CD4-positive, alpha-beta T cell treated with Interleukin-10 for 1 hour (primary cell): ENCODE results near the gene SAP30L.

Experiments
- DNase-seq: peaks from one replicate; pipeline ENCODE4 v3.0.0-alpha.2; 2020

Gene SAP30L, protein sequence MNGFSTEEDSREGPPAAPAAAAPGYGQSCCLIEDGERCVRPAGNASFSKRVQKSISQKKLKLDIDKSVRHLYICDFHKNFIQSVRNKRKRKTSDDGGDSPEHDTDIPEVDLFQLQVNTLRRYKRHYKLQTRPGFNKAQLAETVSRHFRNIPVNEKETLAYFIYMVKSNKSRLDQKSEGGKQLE

DNA sequence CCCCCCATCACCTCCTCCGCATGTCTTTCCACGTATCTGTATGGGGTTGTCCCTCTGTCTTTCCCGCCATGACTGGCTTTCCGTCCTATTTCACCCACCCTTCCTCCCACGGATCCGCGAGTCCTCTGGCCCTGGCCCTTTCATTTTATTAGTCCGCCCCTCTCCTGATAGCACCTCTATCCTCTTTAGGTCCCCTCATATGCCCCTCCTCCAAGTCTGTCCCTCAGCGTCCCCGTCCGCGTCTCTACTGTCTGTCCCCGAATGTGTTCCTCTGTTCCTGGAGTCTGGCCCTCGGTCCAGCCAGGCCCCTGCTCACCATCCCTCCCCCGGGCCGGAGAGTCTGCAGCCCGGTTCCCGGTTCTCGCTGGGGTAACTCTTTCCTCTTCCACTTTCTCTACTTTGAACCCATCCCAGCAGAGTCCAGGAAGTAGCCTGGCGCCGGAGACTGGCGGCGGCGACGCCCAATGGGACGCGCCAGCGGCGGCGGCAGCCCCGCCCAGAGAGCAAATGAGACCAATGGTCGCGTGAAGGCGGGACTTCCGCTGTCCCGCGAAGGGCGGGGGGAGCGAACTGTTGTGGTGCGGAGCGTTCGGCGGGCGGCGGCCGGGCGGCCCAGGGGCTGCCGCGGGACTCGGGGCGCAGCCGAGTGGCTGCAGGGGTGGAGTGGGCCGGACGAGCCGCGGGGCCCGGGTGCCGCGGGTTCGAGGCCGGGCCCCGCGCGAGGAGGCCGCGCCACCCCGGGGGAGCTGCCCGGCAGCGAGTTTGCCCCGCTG is at the start of gene SAP30L:
SAP30L (plus strand) TSS at position 576 of the 773 bp plus-strand sequence. CDS start 608 bp downstream, outside the sequence.
- DNase-seq: peak; percentile 96

DNA sequence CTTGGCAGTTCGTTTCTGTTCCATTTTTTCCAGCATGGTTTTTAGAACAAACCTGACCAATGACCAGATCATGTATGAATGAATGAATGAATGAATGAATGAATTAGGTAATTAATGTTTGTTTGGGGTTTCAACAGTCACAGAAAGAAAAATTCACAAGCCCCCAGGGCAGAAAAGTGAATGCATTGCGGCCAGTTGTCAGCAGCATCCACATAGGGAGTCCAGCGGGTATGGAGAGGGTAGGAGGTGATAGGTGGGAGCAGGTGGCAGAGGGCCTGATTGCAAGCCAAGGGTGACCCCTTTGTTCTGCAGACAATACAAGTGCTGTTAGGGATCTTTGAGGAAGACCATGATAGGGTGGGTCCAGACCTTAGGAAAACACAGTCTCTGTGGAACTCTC is 49.7 kb upstream of the SAP30L start:
- DNase-seq: no peak

DNA sequence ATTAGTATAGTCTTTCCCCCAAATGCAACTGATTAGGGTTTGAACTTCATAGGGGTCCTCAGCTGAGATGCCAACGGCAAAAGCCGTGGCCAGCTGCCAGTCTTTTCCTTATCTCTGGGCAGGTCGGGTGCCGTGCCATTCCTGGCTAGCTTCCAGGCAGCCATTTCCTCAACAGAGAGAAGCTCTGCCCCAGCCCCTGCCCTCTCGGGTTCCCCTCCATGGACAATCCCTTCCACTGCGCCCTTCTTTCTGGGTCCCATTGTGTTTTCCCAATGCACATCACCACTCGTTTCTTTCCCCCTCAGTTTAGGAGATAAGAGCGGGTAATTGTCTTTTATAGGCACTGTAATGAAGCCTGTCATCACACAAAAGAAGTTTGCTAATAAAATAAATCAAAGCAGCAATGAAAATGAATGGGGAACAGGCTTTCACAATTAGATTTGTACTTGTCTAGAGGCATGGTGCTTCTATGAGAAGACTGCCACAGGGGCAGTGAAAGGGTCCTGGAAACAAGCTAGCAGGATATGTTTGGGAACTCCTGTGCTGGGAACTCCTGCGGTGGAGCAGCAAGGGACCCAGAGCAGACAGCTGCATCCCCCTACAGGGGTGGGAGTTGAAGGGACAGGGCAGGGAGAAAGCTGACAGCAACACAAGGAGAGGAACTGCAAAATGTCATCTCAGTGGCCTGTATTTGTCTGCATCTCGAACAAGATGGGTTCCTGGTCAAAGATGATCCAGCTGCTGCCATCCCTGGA is 48.0 kb upstream of the SAP30L start:
- DNase-seq: no peak

DNA sequence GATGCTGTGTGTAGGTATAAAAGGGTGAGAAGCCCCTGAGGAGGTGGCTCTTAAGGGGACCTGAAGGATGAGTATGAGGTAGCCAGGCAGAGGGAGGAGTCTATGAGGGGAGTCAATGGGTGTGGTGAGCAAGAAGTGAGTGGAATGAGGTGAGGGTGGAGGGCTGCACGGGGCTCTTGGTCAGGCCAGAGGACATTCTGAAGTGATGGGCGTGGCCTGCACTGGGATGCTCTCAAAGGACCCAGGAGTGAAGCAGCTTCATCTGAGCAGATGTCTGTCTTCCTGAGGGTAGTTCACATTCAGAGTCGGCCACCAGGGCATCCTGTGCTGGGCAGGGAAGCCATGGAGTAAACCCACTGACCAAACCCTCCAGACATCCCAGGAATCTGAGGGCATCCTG is 45.1 kb upstream of the SAP30L start:
- DNase-seq: no peak

DNA sequence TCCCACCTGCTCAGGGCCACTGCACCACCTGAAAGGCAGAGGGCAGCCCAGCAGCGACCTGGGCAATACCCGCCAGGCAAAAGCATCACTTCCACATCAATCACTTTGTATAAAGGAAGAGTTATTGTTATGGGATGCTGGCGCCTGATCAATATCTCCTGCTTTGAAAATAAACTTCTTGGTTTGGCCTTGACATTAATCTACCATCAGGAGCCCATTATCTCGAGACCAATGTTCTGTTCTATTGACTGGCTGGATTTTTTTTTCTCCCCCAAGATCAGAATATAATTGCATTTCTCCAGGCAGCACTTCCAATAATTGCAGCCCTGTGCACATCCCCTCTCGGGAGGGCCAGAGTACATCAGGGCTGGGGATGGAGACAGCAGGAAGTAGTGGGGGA is 44.4 kb upstream of the SAP30L start:
- no peak for DNase-seq

DNA sequence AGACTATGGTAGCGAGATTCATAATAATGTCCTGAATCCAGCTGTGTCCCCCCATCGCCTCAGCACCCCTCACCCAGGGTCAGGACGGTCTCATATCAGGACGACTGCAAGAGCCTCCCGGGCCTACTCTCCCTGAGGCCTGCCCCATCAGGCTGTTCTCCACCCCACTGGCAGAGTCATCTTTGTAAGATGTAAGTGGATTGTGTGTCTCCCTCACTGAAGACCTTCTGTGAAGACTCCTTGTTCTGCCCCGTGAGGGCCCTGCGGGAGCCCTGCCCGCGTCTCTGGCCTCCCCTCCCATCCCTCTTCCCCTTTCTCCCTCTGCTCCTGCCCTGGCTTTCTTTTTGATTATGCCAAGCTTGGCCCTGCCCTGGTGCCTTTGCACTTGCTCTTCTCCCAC is 43.9 kb upstream of the SAP30L start:
- DNase-seq: no peak

DNA sequence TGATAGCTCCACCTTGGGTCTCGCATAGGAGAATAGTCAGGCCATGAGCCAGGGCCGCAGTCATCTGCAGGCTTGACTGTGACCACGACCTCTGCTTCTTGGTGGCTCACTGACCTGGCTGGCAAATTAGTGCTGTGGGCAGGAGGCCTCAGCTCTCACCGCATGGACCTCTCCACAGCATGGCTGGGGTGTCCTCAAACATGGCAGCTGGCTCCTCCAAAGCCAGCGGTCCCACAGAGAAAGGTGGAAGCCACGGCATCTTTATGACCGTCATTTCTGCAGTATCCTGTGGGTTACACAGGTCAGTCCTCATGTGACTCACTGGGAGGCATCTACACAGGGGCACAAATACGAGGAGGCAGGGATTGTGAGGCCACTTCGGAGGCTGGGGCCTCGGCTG is 43.2 kb upstream of the SAP30L start:
- no peak for DNase-seq

DNA sequence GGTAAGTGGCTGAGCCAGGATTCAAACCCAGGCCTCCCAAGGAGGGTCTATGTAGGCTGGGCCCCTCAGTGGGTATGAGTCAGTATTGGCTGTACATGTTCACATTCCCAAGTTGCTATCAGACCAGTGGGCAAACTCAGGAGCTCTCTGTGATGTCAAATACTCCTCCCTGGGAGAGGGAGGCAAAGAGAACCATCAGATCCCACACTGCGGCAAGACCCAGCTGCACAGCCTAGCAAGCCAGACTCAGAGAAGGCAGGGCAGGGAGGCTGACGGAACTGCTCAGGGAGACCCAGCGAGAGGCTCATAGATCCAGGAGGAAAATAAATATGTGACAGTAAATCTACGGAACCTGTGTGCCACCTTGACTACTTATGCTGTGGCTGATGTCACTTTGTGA is 42.6 kb upstream of the SAP30L start:
- DNase-seq: no peak

DNA sequence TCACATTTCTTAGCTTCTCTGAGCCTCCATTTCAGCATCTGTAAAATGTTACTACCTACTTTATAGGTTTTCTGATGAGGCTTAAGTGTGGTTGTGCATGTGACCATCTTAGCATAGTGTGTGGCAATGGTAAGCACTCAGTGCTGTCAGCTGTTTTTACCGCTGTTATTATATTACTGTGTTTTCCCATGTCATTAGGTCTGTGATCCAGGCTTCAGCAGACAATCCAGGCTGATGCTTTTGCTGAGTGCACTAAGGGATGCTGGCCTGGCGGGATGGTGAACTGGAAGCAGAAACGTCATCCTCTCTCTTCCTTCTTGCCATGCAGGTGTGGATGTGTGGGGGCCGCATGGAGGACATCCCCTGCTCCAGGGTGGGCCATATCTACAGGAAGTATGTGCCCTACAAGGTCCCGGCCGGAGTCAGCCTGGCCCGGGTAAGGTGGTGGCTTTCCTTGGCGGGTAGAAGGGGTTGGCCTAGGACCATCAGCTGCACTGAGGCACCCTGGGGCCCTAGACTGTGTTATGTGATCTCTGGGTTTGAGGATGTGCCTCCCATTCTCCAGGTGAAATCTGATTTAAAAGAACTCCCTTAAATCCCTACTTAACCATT is 41.9 kb upstream of the SAP30L start:
- no peak for DNase-seq

DNA sequence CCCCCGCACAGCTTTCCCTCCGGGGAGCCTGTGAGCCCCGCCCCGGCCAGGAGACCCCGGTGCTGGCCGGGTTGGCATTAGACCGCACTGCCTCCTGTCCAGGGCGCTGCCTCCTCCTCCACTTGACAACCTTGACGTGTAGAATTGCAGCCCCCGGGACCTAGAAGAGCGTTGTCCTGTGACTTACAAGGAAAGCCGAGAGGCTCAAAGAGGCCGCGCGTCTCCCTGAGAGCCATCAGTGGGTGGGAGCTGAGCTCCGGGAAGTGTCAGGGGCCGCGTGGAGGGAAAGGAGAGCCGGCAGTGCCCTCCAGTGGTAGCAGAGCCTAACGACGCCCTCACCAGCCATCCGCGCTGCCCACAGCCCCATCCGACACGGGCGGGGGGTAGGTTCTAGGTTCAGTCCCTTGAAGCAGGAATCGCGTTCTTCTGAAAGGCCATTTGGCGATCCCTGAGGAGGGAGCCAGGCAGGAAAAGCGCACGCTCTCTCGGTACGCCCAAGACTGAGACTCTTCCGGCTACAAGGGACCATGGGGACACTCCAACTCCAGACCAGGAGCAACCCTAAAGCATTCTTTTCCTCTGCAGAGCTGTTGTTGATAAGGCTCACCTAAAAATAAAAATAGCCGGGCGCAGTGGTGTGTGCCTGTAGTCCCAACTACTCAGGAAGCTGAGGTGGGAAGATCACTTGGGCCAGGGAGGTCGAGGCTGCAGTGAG is 40.6 kb upstream of the SAP30L start:
- DNase-seq: peak; percentile 66

DNA sequence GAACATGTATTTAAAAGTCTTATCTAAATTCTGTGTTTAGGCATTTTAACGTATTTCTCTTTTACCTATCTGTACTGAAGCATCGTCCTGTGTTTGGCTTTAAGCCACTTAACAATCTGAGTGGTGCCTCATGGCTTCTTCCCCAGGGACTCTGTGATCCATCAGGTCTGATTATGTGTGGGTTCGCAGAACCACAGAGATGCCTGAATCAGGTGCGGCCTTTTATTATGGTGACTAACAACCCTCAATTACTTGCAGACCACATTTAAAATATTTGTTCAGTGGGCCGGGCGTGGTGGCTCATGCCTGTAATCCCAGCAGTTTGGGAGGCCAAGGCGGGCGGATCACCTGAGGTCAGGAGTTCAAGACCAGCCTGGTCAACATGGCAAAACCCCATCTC is 39.6 kb upstream of the SAP30L start:
- no peak for DNase-seq

DNA sequence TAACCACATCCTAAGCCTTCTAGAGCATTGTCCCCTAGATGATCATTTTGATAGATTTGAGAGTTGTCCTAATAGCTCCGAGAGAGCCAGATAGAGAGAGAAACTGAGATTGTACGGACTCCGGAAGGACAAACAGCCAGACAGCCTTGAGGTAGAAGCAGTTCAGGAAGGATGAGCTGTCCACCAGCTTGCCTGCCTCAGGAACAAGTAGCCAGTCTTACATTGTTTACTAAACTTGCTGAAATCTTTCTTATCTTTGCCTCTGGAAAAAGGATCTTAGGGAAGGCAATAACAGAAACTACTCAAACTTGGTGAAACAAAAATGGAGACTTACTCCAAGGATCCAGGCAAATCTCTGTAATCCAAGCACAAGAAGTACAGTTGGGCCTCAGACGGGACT is 39.0 kb upstream of the SAP30L start:
- DNase-seq: no peak

DNA sequence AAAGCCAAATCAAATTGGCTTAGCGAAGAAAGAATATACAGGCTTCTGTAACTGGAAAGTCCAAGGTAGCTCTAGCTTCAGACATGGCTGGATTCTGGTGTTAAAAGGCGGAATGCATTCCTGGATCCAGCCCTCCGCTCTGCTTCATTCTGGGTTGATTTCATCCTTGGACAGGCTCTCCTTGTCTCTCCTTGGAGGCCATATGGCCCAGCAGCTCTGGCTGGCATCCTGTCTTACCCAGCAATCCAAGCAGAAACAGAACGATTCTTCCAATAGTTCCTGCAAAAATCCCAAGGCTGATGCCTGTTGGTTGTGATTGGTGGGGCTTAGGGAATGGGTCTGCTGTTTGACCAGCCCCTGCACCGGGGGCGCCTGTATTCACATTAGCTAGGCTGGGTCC is 37.0 kb upstream of the SAP30L start:
- DNase-seq: no peak

DNA sequence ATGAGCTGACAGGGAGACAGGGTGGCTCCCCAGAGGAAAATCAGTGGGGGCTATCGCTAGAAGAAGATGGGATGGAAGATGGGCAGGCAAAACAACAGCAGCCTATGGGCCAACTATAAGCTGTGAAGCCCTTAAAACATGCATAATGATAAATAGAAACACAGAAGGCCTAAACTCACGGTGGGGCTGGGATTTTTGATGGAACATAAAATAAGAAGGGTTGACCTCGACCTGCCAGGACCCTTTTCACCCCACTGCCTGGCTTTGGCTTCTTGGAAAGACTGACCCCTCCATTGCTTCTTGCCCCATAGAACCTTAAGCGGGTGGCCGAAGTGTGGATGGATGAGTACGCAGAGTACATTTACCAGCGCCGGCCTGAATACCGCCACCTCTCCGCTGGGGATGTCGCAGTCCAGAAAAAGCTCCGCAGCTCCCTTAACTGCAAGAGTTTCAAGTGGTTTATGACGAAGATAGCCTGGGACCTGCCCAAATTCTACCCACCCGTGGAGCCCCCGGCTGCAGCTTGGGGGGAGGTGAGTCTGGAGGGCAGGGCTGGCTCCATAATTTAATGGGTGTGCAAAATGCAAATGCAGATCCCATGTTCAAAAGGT is 36.5 kb upstream of the SAP30L start:
- no peak for DNase-seq

DNA sequence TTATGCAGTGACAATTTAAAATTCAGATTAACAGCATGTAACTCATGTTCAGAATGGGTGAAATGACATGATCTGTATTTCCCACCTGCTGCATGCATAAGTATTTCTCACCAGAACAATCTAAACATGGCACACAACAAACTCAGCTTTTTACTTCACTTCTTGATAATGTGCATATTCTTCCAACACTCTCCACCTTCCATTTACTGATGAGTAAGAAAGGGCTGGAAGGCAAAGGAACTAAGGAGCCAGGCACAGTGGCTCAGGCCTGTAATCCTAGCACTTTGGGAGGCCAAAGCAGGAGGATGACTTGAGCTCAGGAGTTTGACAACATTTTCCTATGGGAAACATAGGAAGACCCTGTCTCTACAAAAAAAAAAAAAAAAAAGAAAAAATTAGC is 35.8 kb upstream of the SAP30L start:
- no peak for DNase-seq

DNA sequence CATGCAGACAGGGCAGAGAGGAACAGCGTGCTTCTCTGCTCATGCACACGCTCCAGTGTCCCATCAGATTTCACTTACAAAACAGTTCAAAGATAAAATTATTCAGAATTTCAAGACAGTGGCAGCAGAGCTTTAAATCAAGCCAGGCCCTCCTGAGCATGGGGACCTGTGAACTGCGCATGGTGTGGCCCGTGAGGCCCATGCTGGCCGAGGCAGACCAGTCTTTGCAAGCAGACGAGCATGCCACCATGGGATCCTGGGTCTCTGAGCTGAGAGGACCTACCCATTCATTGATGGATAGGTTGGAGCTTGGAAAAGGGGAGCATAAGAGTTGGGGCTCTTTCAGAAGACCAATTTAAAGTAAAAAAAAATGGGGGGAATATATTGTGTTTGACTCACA is 35.0 kb upstream of the SAP30L start:
- no peak for DNase-seq

DNA sequence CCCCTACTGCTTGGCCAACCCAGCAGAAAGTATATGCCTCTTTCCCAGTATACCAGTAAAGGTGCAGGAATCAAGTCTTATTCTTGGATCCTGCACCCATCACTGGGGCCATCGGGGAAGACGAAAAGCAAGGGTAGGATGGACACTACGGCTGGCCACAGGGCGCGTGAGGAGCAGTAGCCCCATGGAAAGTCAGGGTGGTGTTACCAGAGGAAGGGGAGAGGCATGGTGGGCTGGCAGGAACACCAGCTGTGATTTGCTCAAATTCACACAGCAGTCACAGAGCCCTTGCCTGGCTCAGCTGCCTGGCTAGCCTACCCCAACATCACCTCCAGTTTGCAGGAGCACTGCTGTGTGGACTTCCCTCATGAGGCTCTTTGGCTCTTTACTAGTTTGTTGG is 34.5 kb upstream of the SAP30L start:
- DNase-seq: no peak

DNA sequence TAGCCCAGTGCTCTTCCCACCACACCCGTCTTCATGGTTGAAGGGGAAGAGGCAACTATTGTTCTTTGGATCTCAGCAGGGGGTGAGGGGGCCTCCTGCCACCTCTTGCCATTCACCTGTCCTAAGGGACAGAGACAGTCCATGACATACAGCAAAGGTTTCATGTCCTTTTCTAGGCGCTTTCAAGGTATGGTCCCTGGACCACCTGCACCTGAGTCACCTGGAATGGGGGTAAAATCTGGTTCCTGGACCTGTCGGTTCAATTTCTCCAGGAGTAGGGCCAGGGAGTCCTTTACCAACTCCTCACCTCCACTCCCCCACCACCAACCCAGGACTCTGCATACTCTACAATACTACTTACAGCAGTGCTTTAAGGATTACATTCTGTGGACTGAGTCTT is 33.5 kb upstream of the SAP30L start:
- DNase-seq: no peak

DNA sequence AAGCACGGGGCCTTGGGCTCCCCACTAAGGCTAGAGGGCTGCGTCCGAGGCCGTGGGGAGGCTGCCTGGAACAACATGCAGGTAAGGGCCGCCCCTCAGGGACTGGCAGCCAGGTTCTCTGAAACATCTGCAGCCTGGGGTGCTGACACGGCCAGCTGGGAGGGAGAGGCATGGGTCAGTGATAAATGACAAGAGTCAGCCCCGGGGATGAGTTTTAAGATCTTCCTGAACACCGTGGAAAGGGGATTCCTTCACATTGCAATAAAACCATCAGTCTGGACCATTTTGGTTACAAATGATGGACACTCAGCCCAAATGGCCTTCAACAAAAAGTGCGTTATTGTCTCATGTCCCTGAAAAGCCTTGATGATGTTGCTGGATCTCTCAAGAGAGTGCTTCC is 32.9 kb upstream of the SAP30L start:
- DNase-seq: no peak

DNA sequence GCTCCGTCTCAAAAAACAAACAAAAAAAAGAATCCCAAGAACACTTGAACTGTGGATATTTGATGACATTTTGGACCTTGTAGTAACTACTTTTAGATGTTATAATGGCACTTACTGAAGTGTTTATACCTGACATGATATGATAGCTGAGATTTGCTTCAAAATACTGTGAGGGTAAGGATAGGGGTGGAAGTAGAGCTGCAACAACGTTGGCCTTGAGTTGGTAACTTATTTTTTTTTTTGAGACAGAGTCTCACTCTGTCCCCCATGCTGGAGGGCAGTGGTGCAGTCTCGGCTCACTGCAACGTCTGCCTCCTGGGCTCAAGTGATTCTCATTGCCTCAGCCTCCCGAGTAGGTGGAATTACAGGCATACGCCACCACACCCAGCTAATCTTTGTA is 30.7 kb upstream of the SAP30L start:
- no peak for DNase-seq

DNA sequence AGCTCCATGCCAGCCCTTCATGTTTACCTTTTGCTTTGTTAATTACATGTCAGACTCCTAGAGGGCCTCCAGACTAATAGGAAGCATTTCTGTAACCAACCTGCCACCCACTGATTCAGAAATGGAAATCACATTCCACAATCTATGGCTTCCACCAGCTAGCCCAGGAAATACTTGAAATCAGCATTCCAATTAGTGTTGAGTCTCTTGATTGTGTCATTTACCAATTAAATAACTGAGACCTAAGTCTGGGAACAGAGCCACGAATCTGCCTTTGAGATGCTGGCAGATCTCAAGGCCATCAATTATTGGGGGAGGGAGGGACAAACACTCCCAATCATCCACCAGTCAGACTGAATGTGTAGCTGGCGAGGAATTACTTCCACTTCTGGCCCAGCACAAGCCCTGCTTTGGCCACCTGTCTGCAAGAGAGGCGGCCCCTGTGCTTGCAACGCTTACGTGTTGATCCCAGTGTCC is 27.4 kb upstream of the SAP30L start:
- no peak for DNase-seq

DNA sequence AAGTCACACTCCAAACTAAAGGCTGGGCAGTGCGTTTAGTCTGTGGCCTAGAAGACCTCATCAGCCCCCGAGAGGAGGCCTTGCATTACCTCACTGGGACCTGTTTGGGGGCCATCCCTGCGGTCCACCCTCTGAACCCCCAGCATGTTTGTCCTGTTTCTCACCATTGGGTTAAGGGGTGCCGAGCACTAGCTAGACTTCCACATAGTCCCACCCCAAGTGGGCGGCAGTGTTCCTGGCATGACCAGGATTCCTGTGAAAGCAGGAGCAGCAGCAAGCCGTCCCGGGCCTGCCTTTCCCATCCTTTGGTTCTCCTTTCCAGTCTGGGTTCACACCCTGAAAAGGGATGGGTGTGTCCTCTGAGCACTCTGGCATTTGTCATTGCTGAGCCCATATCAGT is 26.6 kb upstream of the SAP30L start:
- no peak for DNase-seq

DNA sequence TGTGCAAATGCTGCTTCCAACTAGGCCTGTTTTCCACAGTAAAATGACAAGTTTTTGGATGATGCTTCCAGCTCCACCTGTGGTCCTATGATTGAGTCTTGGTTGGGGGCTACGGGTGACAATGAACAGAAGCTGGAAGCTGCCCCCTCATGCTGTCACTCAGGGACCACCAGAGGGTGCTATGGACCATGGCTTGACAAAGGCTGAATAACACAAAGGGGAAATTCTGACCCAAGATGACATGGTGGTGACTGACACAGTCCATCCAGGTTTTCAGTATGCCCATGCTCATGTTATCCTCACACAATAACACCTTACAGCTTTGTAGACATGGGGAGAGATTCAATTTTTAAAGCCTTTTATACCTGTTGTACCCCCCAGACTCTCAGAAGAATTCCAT is 23.9 kb upstream of the SAP30L start:
- no peak for DNase-seq
